Measurements from ENCODE around the gene ZNF79. TPM values are rescaled to one million over a fixed set of nuclear protein-coding genes. Genes with fewer than 3 reads are reported as not detected.

Gene ZNF79
- total and polyA plus RNA-seq, 2 experiments from 2014 or later: 4.2 to 6.9 TPM

- no peaks in the 10 kb centered on the region for H4K20me1 ChIP-seq (ENCODE audit: insufficient read depth)
Observed at GRCh38 chr9:127491516-127491915, 67.3 kb downstream of the ZNF79 start.

DNA sequence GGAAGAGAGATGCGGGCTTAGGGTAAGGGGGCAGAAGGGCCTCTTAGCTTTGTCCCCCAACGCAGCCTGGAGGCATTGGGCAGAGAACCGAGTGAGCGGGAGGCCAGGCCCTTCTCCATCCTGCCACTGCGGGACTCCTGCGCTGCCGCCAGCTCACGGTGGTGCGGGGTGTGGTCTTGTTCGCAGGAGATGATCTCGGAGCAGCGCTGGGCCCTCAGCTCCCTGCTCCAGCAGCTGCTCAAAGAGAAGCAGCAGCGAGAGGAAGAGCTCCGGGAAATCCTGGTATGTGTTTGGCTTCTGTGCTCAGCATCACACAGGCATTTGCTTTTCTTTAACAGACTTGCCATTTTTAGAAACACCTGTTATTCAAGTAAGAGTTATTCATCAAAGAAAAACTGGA, 68.4 kb downstream of the ZNF79 start:
- H2AFZ ChIP-seq: no peak overlapping the region
- TF ChIP-seq EZH2phosphoT487 (IDR thresholded peaks at IDR 0.05; ENCODE audit: insufficient read depth, low read depth): no peak
- no peak for TF ChIP-seq EZH2 (IDR thresholded peaks at IDR 0.05; ENCODE audit: insufficient read depth, poor library complexity, severe bottlenecking)
- no peak for DNase-seq
- peaks cover 13% of the 10 kb centered on the region; the same call in 1 of the 2 replicates for H3K36me3 ChIP-seq (ENCODE audit: low read depth)
- no peak overlapping the region for H3K27ac ChIP-seq
- no peaks in the 10 kb centered on the region for H3K9me3 ChIP-seq (ENCODE audit: low read depth)
- peaks cover 9% of the 10 kb centered on the region for H3K4me1 ChIP-seq (ENCODE audit: insufficient read depth)
- no peaks in the 10 kb centered on the region for H3K9me2 ChIP-seq (ENCODE audit: insufficient read depth)
- 94% methylated on average over 14 of the region's 14 CpGs for WGBS, 2 experiments (ENCODE audit: low coverage in 1 of 2, low lambda C conversion rate in 2 of 2, missing lambda C conversion rate in 2 of 2)
- peaks cover 56% of the 10 kb centered on the region for H3F3A ChIP-seq (ENCODE audit: insufficient read depth)
- H3K27me3 ChIP-seq (replicated peaks; ENCODE audit: insufficient read depth): no peaks in the 10 kb centered on the region
- no peaks in the 10 kb centered on the region for H3K79me2 ChIP-seq (ENCODE audit: insufficient read depth)
- no peak overlapping the region for H3K9ac ChIP-seq
- H3K4me2 ChIP-seq (ENCODE audit: unreplicated experiment): no peak overlapping the region
- H3K4me3 ChIP-seq: no peak overlapping the region
- in situ Hi-C loops (cut with MboI): no loop called here
- no peaks in the 10 kb centered on the region for H4K20me1 ChIP-seq (ENCODE audit: insufficient read depth)

More at GRCh38 chr9:127491516-127491915, 67.3 kb downstream of the ZNF79 start:
- Histone ChIP-seq H2AFZ (no peak overlapping the region), H3K4me1 (ENCODE audit: insufficient read depth) (peaks cover 9% of the 10 kb centered on the region), H3F3A (ENCODE audit: insufficient read depth) (peaks cover 50% of the 10 kb centered on the region), H3K4me2 (ENCODE audit: unreplicated experiment) (no peak overlapping the region), H3K79me2 (ENCODE audit: insufficient read depth) (no peaks in the 10 kb centered on the region), H3K9me3 (ENCODE audit: low read depth) (no peaks in the 10 kb centered on the region), H3K27me3 (replicated peaks; ENCODE audit: insufficient read depth) (no peaks in the 10 kb centered on the region), H3K36me3 (ENCODE audit: low read depth) (peaks cover 10% of the 10 kb centered on the region; the same call in 1 of the 2 replicates), H3K9ac (no peak overlapping the region), H3K9me2 (ENCODE audit: insufficient read depth) (no peaks in the 10 kb centered on the region), H3K27ac (no peak overlapping the region), H3K4me3 (no peak overlapping the region)
- in situ Hi-C loops (cut with MboI): no loop called here
- WGBS, 2 experiments (ENCODE audit: low coverage in 1 of 2, low lambda C conversion rate in 2 of 2, missing lambda C conversion rate in 2 of 2): 74% methylated on average over 9 to 10 of the region's 10 CpGs
- no peak for DNase-seq
- no peak for TF ChIP-seq EZH2phosphoT487 (IDR thresholded peaks at IDR 0.05; ENCODE audit: insufficient read depth, low read depth)
- TF ChIP-seq EZH2 (IDR thresholded peaks at IDR 0.05; ENCODE audit: insufficient read depth, poor library complexity, severe bottlenecking): no peak

DNA sequence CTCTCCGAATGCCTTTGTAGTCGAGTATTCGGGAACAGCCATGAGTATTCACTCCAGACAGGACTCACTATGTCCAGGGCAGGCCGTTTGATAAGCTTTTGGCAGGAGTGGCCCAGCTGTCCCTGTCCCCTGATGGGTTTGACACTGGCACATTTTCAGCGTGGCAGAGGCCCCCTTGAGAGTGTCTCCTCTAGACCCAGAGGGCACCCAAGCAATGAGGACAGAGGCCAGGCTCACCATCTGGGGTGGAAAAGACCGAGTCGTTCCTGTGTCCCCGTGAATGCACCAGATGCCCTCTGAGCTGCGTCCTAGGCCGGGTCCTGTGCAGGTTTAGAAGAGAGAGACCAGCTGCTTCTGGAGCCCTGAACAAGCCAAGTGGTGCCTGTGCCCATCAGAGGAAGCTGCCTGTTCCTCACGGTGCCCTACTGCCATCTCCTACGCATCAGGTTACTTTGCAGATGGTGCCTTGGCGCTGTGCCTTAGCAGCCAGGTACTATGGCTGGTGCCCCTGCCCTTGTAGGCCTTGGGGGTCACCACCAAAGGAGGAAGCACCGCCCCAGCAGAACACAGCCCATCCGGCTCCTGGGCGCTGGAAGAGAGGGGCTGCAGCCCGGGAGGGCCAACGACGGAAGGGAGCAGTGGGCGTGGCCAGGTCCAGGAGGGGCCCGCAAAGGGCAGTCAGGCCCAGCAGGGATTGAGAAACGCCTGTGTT, 69.6 kb downstream of the ZNF79 start:
- H3K9ac ChIP-seq: no peak overlapping the region
- H3K27me3 ChIP-seq (replicated peaks; ENCODE audit: insufficient read depth): no peaks in the 10 kb centered on the region
- no peaks in the 10 kb centered on the region for H4K20me1 ChIP-seq (ENCODE audit: insufficient read depth)
- no peak overlapping the region for H3K4me3 ChIP-seq
- no peaks in the 10 kb centered on the region for H3K9me3 ChIP-seq (ENCODE audit: low read depth)
- H3K4me2 ChIP-seq (ENCODE audit: unreplicated experiment): no peak overlapping the region
- WGBS, 2 experiments (ENCODE audit: low coverage in 1 of 2, low lambda C conversion rate in 2 of 2, missing lambda C conversion rate in 2 of 2): 87 to 89% methylated on average over 18 to 22 of the region's 22 CpGs
- no peak overlapping the region for H2AFZ ChIP-seq
- peaks cover 9% of the 10 kb centered on the region for H3K4me1 ChIP-seq (ENCODE audit: insufficient read depth)
- in situ Hi-C loops (cut with MboI): no loop called here
- H3K9me2 ChIP-seq (ENCODE audit: insufficient read depth): no peaks in the 10 kb centered on the region
- peaks cover 13% of the 10 kb centered on the region; the same call in 1 of the 2 replicates for H3K36me3 ChIP-seq (ENCODE audit: low read depth)
- H3K27ac ChIP-seq: no peak overlapping the region
- no peaks in the 10 kb centered on the region for H3K79me2 ChIP-seq (ENCODE audit: insufficient read depth)
- DNase-seq: no peak
- peaks cover 63% of the 10 kb centered on the region for H3F3A ChIP-seq (ENCODE audit: insufficient read depth)
- no peak for TF ChIP-seq EZH2phosphoT487 (IDR thresholded peaks at IDR 0.05; ENCODE audit: insufficient read depth, low read depth)
- TF ChIP-seq EZH2 (IDR thresholded peaks at IDR 0.05; ENCODE audit: insufficient read depth, poor library complexity, severe bottlenecking): no peak

DNA sequence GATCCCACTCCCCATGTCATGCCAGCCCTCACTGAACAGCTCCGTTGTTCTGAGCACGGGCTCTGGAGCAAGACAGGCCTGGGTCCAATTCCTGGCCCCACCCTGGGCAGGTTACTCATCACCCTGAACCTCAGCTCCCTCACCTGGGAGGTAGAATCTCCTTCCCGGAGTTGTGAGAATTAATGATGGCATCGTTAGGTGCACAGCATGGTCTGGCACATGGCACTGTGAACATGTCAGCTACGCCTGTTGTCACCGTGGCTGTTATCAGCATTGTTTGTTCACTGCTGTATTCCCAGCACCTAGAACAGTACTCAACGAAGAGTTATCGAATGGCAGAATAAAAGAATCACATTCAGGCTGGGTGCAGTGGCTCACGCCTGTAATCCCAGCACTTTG, 70.1 kb downstream of the ZNF79 start:
- TF ChIP-seq EZH2 (IDR thresholded peaks at IDR 0.05; ENCODE audit: insufficient read depth, poor library complexity, severe bottlenecking) (no peak), EZH2phosphoT487 (IDR thresholded peaks at IDR 0.05; ENCODE audit: insufficient read depth, low read depth) (no peak)
- Histone ChIP-seq H3K9me2 (ENCODE audit: insufficient read depth) (no peaks in the 10 kb centered on the region), H3K27ac (peak overlapping the region; percentile 75; the same call in 1 of the 2 replicates), H3K4me2 (ENCODE audit: unreplicated experiment) (no peak overlapping the region), H3K9ac (no peak overlapping the region), H3K4me3 (no peak overlapping the region), H4K20me1 (ENCODE audit: insufficient read depth) (no peaks in the 10 kb centered on the region), H3K36me3 (ENCODE audit: low read depth) (peaks cover 13% of the 10 kb centered on the region; the same call in 1 of the 2 replicates), H3K27me3 (replicated peaks; ENCODE audit: insufficient read depth) (no peaks in the 10 kb centered on the region), H3K79me2 (ENCODE audit: insufficient read depth) (no peaks in the 10 kb centered on the region), H3K4me1 (ENCODE audit: insufficient read depth) (peaks cover 9% of the 10 kb centered on the region), H2AFZ (no peak overlapping the region), H3F3A (ENCODE audit: insufficient read depth) (peaks cover 66% of the 10 kb centered on the region), H3K9me3 (ENCODE audit: low read depth) (no peaks in the 10 kb centered on the region)
- in situ Hi-C loops (cut with MboI): no loop called here
- no peak for DNase-seq
- WGBS, 2 experiments (ENCODE audit: low coverage in 1 of 2, low lambda C conversion rate in 2 of 2, missing lambda C conversion rate in 2 of 2): 85 to 92% methylated on average over 9 of the region's 9 CpGs

Small RNA genes within 50 kb of the gene (small RNA-seq; reads per million reads assigned to genes)
- gene RF00019 (ENCODE audit: low read depth, low replicate concordance) (not detected), gene SNORA65 (ENCODE audit: low read depth, low replicate concordance) (25.4 reads per million, percentile 90 among the genes with 10 or more reads in this experiment)

Other genes with a start within 250 kb of the ZNF79 start
- 0.13 and 0.43 TPM in 2 replicates for gene GARNL3, start 159.6 kb upstream of the ZNF79 start, total RNA-seq (2014; rRNA removed; shearing (Covaris generic))
- gene GARNL3, start 159.6 kb upstream of the ZNF79 start, polyA plus RNA-seq (2016; fragmentation: Nextera tagmentation; extraction: Ambion mirVana): 0.22 and 1.3 TPM in 2 replicates
- gene SLC2A8, start 27.2 kb upstream of the ZNF79 start, total RNA-seq (2014; rRNA removed; shearing (Covaris generic)): 9.9 and 11.9 TPM in 2 replicates
- 8.7 and 9.6 TPM in 2 replicates for gene SLC2A8, start 27.2 kb upstream of the ZNF79 start, polyA plus RNA-seq (2016; fragmentation: Nextera tagmentation; extraction: Ambion mirVana)
- 1,255 and 1,676 TPM in 2 replicates for gene RPL12, start 27.0 kb downstream of the ZNF79 start, total RNA-seq (2014; rRNA removed; shearing (Covaris generic))
- gene RPL12, start 27.0 kb downstream of the ZNF79 start, polyA plus RNA-seq (2016; fragmentation: Nextera tagmentation; extraction: Ambion mirVana): 576 and 594 TPM in 2 replicates
- gene LRSAM1, start 27.1 kb downstream of the ZNF79 start, total RNA-seq (2014; rRNA removed; shearing (Covaris generic)): 10.5 and 15.5 TPM in 2 replicates
- 14.9 TPM in 2 replicates for gene LRSAM1, start 27.1 kb downstream of the ZNF79 start, polyA plus RNA-seq (2016; fragmentation: Nextera tagmentation; extraction: Ambion mirVana)
- gene STXBP1, start 187.9 kb downstream of the ZNF79 start, total RNA-seq (2014; rRNA removed; shearing (Covaris generic)): 28.5 and 61.8 TPM in 2 replicates
- 42.3 and 43.7 TPM in 2 replicates for gene STXBP1, start 187.9 kb downstream of the ZNF79 start, polyA plus RNA-seq (2016; fragmentation: Nextera tagmentation; extraction: Ambion mirVana)